CD4-positive, alpha-beta T cell (primary cell): Measurements from ENCODE around the gene CHD5. TPM values are rescaled to one million over a fixed set of nuclear protein-coding genes. Genes with fewer than 3 reads are reported as not detected.

ENCODE experiments used
- ATAC-seq: fragments of 200-7000 bp; cut with Tn5 transposase; one replicate; pipeline ENCODE4 v1.10.0; 2022; ENCODE audit warnings: mild to moderate bottlenecking; ENCODE audit not compliant: poor library complexity
- CTCF ChIA-PET: fragments of 350-600 bp; sonication (Branson Sonifier 250); formaldehyde crosslinking; loops from one replicate; lab custom pipeline; 2021; ENCODE audit warnings: antibody characterized with exemption, inconsistent platforms; lab: Charles Lee
- POLR2A ChIA-PET: fragments of 350-600 bp; sonication (Branson Sonifier 250); formaldehyde crosslinking; loops from one replicate; lab custom pipeline; 2021; ENCODE audit warnings: antibody characterized with exemption, inconsistent platforms; lab: Charles Lee
- DNase-seq, 14 experiments: peaks; one replicate each; pipeline ENCODE4 v3.0.0-alpha.2; 2013 to 2020; ENCODE audit warnings: mixed read lengths in 2 of 14
- H3K27ac ChIP-seq, 2 donors: one replicate each; pipeline versions ENCODE4 v1.5.1 to v1.7.0; 2013; ENCODE audit warnings: low read length in 2 of 2, low read depth in 1 of 2, mild to moderate bottlenecking in 1 of 2
- H3K27me3 ChIP-seq, 2 experiments: 1 replicate in 1 of 2; 2 replicates in 1 of 2; pipeline versions ENCODE4 v1.6.1 to v1.7.0; 2013; ENCODE audit warnings: low read length in 2 of 2, control low read depth in 1 of 2, mild to moderate bottlenecking in 1 of 2, moderate library complexity in 1 of 2; ENCODE audit not compliant: insufficient read depth in 2 of 2, control insufficient read depth in 1 of 2
- H3K36me3 ChIP-seq: one replicate; pipeline ENCODE4 v1.6.1; 2013; ENCODE audit warnings: low read length, control low read depth; ENCODE audit not compliant: insufficient read depth
- H3K4me1 ChIP-seq: one replicate; pipeline ENCODE4 v1.6.1; 2013; ENCODE audit warnings: low read length, control low read depth; ENCODE audit not compliant: insufficient read depth
- H3K4me3 ChIP-seq: one replicate; pipeline ENCODE4 v1.5.1; 2013; ENCODE audit warnings: mild to moderate bottlenecking, low read length, moderate library complexity
- H3K9me3 ChIP-seq, 2 experiments: 1 replicate in 1 of 2; 2 replicates in 1 of 2; pipeline versions ENCODE4 v1.6.1 to v1.7.0; 2013; ENCODE audit warnings: low read length in 2 of 2, mild to moderate bottlenecking in 2 of 2, control low read depth in 1 of 2, moderate library complexity in 1 of 2; ENCODE audit not compliant: control insufficient read depth in 1 of 2, insufficient read depth in 1 of 2
- H3K27ac Mint-ChIP-seq: one replicate; pipeline ENCODE4 v1.8.0; 2020; ENCODE audit warnings: mixed read lengths
- H3K27me3 Mint-ChIP-seq: one replicate; pipeline ENCODE4 v1.8.0; 2021; ENCODE audit warnings: mixed read lengths
- H3K36me3 Mint-ChIP-seq: one replicate; pipeline ENCODE4 v1.8.0; 2021; ENCODE audit warnings: low read depth, mixed read lengths
- H3K4me1 Mint-ChIP-seq: one replicate; pipeline ENCODE4 v1.8.0; 2021; ENCODE audit warnings: low read depth, mixed read lengths
- H3K4me3 Mint-ChIP-seq: one replicate; pipeline ENCODE4 v1.8.0; 2020; ENCODE audit warnings: mild to moderate bottlenecking, mixed read lengths
- H3K9me3 Mint-ChIP-seq: one replicate; pipeline ENCODE4 v1.8.0; 2020; ENCODE audit warnings: mixed read lengths
- CTCF ChIP-seq: fragments of 200-600 bp; IDR thresholded peaks from one replicate; pipeline ENCODE4 v1.8.0; 2022; ENCODE audit warnings: antibody characterized with exemption, mild to moderate bottlenecking
- intact Hi-C, 2 experiments: fragments of 100-400 bp; cut with DNase I in 1 of 2; cut with micrococcal nuclease in 1 of 2; formaldehyde crosslinking; loops; one replicate each; pipeline versions ENCODE4 v1.15.1 to v1.9.0; 2023 to 2025; cut with DNase I, micrococcal nuclease
- total RNA-seq, 174 experiments: library from RNA in 2 of 174; stranded (reverse) in 2 of 174; gene quantifications; one replicate each; pipeline ENCODE4 v1.2.3 and lab custom pipeline; 2021 to 2026

CHD5 gene
- total RNA-seq, 2 experiments from 2014 or later = 0.25 to 0.34 TPM

- DNase-seq (no peak), ATAC-seq (no peak)
- H3K27ac Mint-ChIP-seq = no peak overlapping the region
- no peak overlapping the region for H3K4me3 ChIP-seq
- no peaks in the 10 kb centered on the region for H3K4me1 Mint-ChIP-seq
- TF ChIP-seq CTCF = no peak
- intact Hi-C loops = no loop called here
- H3K36me3 ChIP-seq = no peaks in the 10 kb centered on the region
- no peak overlapping the region for H3K4me3 Mint-ChIP-seq
- H3K27me3 ChIP-seq = peaks cover 3 to 8% of the 10 kb centered on the region in 2 experiments
- POLR2A ChIA-PET = no interaction called here
- CTCF ChIA-PET = no interaction called here
- peaks cover 13% of the 10 kb centered on the region for H3K27me3 Mint-ChIP-seq
- H3K9me3 Mint-ChIP-seq = no peaks in the 10 kb centered on the region
- no peaks in the 10 kb centered on the region for H3K36me3 Mint-ChIP-seq
- no peak overlapping the region for H3K27ac ChIP-seq
- peaks cover 0 to 8% of the 10 kb centered on the region in 2 experiments for H3K9me3 ChIP-seq
- H3K4me1 ChIP-seq = peaks cover 10% of the 10 kb centered on the region
Observed at GRCh38 chr1:6157132-6157527, 23.0 kb downstream of the CHD5 start.

DNA sequence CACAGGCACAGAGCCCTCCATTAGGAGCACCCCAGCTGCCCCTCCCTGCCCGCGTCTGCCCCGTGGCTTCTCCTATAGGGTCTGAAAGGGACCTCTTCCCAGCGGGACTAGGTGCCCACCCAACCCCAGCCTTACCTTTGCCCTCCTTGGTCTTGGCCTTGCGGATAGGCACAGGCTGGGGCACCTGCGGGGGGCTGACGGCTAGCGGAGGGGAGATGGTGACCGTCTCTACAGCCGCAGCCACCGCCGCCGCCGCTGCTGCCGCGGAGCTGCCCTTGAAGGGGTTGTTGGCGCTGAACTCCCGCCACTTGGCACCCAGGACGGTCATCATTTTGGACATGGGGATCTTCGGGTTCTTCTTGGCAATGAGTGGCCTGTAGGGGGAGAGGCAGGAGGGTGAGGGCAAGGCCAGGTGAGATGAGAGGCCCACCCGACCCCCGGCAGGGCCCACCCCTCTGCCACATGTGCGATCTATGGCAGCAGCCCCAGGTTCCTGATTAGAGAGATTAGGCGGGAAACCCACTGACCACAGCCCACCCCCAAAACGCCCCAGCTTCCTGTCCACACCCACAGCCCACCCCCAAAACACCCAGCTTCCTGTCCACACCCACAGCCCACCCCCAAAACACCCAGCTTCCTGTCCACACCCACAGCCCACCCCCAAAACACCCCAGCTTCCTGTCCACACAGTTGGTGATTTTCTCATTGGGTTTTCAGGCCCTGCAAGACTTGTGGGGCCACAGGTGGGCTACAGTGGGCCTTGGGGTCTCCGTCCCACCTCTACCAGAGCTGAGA is 25.4 kb downstream of the CHD5 start:
- no peak for TF ChIP-seq CTCF
- no peak overlapping the region for H3K4me3 Mint-ChIP-seq

GRCh38 chr1:6152882-6153281 is 27.2 kb downstream of the CHD5 start:
- Mint-ChIP-seq H3K4me1 (peaks cover 8% of the 10 kb centered on the region), H3K27me3 (peaks cover 7% of the 10 kb centered on the region), H3K27ac (no peak overlapping the region), H3K9me3 (no peaks in the 10 kb centered on the region), H3K4me3 (no peak overlapping the region), H3K36me3 (no peaks in the 10 kb centered on the region)
- Histone ChIP-seq H3K4me3 (no peak overlapping the region), H3K9me3 (peaks cover 0 to 4% of the 10 kb centered on the region in 2 experiments), H3K36me3 (no peaks in the 10 kb centered on the region), H3K4me1 (peaks cover 22% of the 10 kb centered on the region), H3K27ac (no peak overlapping the region), H3K27me3 (peaks cover 5 to 11% of the 10 kb centered on the region in 2 experiments)
- no peak for TF ChIP-seq CTCF
- ChIA-PET POLR2A (no interaction called here), CTCF (no interaction called here)
- no peak for DNase-seq
- intact Hi-C loops = no loop called here
- ATAC-seq = no peak

More for the DNA sequence above, 25.4 kb downstream of the CHD5 start:
- peaks cover 7% of the 10 kb centered on the region for H3K27me3 Mint-ChIP-seq
- Histone ChIP-seq H3K4me1 (peaks cover 10% of the 10 kb centered on the region), H3K4me3 (no peak overlapping the region), H3K27ac (no peak overlapping the region), H3K9me3 (no peaks in the 10 kb centered on the region), H3K27me3 (no peaks in the 10 kb centered on the region), H3K36me3 (no peaks in the 10 kb centered on the region)
- H3K9me3 Mint-ChIP-seq = no peaks in the 10 kb centered on the region
- CTCF ChIA-PET = no interaction called here
- no peak for DNase-seq
- no peak for ATAC-seq
- H3K36me3 Mint-ChIP-seq = no peaks in the 10 kb centered on the region
- H3K27ac Mint-ChIP-seq = no peak overlapping the region
- POLR2A ChIA-PET = no interaction called here
- intact Hi-C loops = no loop called here
- H3K4me1 Mint-ChIP-seq = no peaks in the 10 kb centered on the region
